KBM-7 (cell line): Measurements from ENCODE around the gene TBX15.
"Not testable (repeated sequence)": the region's sequence is repeated elsewhere in the genome, so short reads cannot be mapped to it uniquely, and the experiment has no call there.

ENCODE experiments used
- DNase-seq: peaks from one replicate; pipeline ENCODE4 v3.0.0-alpha.2; 2015
- in situ Hi-C: fragments of 300-500 bp; cut with MboI; formaldehyde crosslinking; loops from 2 replicates; pipeline ENCODE4 v1.14.3; 2020; ENCODE audit warnings: low sequenced_read_pairs, low pct_unique_long_range_greater_than_20kb, mixed read lengths

TBX15 gene

GRCh38 chr1:118940957-118941356 lies 47.2 kb downstream of the TBX15 start:
- in situ Hi-C loops: no loop called here
- no peak for DNase-seq

GRCh38 chr1:118937413-118938072 lies 50.6 kb downstream of the TBX15 start:
- no peak for DNase-seq
- in situ Hi-C loops: no loop called here

- in situ Hi-C loops: no loop called here
Measured at GRCh38 chr1:118934706-118935105, 53.4 kb downstream of the TBX15 start.

GRCh38 chr1:118933051-118933781 lies 54.9 kb downstream of the TBX15 start:
- in situ Hi-C loops: no loop called here
- no peak for DNase-seq

More at GRCh38 chr1:118934706-118935105, 53.4 kb downstream of the TBX15 start:
- no peak for DNase-seq

- DNase-seq: no peak
- in situ Hi-C loops: no loop called here
Measured at GRCh38 chr1:118931876-118932275, 56.3 kb downstream of the TBX15 start.

GRCh38 chr1:118928739-118929554 lies 59.2 kb downstream of the TBX15 start:
- in situ Hi-C loops: no loop called here
- peak; percentile 12 for DNase-seq

- in situ Hi-C loops: no loop called here
- DNase-seq: no peak
Measured at GRCh38 chr1:118927427-118928187, 60.5 kb downstream of the TBX15 start.

GRCh38 chr1:118926261-118926660 lies 61.9 kb downstream of the TBX15 start:
- DNase-seq: no peak
- in situ Hi-C loops: no loop called here

- DNase-seq: no peak
- in situ Hi-C loops: no loop called here
Measured at GRCh38 chr1:118925651-118926050, 62.5 kb downstream of the TBX15 start.

- in situ Hi-C loops: no loop called here
- DNase-seq: no peak
Measured at GRCh38 chr1:118923319-118923718, 64.8 kb downstream of the TBX15 start.

GRCh38 chr1:118921994-118922393 lies 66.1 kb downstream of the TBX15 start:
- no peak for DNase-seq
- in situ Hi-C loops: no loop called here

- DNase-seq: no peak
- in situ Hi-C loops: no loop called here
Measured at GRCh38 chr1:118920124-118920717, 67.9 kb downstream of the TBX15 start.

- in situ Hi-C loops: no loop called here
- DNase-seq: no peak
Measured at GRCh38 chr1:118918940-118919259, 69.2 kb downstream of the TBX15 start.

GRCh38 chr1:118918230-118918939 lies 69.8 kb downstream of the TBX15 start:
- in situ Hi-C loops: no loop called here
- no peak for DNase-seq

- in situ Hi-C loops, DNase-seq: not testable (repeated sequence)
Measured at GRCh38 chr1:118916346-118916745, 71.8 kb downstream of the TBX15 start.

GRCh38 chr1:118914379-118915161 lies 73.6 kb downstream of the TBX15 start:
- in situ Hi-C loops: no loop called here
- no peak for DNase-seq

GRCh38 chr1:118913818-118914217 lies 74.3 kb downstream of the TBX15 start:
- DNase-seq: no peak
- in situ Hi-C loops: no loop called here

GRCh38 chr1:118912574-118912973 lies 75.6 kb downstream of the TBX15 start:
- DNase-seq: no peak
- in situ Hi-C loops: no loop called here
